GM18867 (cell line): ENCODE data around the gene CHRD.

ENCODE experiments used
- ATAC-seq: cut with Tn5 transposase; IDR thresholded peaks from one replicate; pipeline ENCODE4 v1.9.1; 2021; ENCODE audit warnings: mild to moderate bottlenecking, moderate library complexity; ENCODE audit not compliant: unreplicated experiment

Gene CHRD

DNA sequence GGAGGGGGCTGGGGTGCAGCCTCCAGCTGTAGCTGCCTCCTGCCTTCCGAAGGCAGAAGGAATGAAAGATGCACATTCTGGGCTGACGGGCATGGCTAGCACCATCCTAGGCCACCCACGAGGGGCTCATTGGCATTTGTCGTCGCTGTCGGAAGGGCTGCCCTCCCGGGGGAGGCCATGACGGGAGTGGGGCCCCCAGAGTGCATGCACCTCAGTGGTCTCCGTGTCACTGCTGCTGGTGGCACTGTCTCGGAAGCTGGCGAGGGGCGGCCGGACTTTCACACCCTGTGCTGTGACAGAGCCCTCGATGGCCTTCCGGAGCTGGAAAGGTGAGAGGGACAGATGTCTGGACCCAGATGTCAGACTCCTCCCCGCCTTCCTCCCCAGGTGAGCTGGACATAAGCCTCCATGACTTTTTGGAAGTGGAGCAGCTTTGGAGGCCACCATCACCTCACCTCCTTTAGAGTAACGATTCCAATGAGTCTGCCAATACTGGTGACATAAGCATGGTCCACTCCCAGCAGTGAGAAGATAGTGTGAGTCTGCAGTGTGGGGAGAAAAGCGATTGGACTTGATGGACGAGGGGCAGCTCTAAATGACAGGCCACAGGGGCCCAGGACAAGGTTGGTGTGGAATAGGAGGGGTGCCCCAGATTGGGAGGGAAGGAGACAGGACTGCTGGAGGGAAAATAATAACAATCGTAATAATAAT is 33.2 kb upstream of the CHRD start:
- no peak for ATAC-seq

DNA sequence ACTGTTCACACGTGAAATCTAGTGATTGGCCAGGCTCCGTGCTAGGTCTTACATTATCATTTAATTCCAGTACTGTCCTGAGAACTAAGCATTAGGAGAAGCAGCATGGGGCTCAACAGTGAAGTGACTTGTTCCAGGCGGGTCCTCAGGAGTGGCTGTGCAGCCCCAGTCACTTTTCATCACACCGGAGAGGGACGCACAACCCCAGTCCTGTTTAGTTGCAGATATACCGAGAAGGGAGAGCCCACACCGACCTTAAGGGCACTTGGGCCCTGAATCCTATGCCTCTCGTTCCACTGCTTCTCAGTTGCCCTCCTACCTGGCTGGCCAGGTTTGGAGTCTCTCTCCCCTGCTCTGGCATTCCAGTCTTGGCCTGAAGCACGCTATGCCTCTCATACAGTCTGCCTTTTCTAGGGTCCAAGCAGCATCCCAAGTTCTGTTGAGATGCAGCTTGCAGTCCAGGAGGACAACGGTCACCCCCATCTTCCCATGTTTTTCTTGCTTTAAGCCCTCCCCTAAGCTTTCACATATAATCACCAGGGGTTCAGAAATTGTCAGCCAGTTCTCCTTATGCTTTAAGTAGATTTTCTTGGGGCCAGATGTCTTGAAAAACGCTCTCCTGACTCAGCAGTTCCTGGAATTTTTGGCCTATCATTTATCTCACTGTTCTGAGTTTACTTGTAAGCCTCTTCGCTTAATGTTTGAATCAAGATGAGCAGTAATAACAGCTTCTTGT is 32.4 kb upstream of the CHRD start:
- ATAC-seq = no peak

DNA sequence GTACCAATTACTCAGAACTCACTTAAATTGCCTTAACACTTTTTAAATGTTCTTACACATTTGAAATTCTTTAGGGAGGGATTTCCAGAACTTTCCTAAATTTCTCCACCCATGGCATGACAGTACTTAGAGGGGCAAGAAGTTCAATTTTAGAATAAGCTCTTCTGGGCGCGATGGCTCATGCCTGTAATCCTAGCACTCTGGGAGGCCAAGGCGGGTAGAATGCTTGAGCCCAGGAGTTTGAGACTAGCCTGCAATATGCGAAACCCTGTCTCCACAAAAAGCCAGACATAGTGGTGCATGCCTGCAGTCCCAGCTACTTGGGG is 31.8 kb upstream of the CHRD start:
- ATAC-seq = no peak

DNA sequence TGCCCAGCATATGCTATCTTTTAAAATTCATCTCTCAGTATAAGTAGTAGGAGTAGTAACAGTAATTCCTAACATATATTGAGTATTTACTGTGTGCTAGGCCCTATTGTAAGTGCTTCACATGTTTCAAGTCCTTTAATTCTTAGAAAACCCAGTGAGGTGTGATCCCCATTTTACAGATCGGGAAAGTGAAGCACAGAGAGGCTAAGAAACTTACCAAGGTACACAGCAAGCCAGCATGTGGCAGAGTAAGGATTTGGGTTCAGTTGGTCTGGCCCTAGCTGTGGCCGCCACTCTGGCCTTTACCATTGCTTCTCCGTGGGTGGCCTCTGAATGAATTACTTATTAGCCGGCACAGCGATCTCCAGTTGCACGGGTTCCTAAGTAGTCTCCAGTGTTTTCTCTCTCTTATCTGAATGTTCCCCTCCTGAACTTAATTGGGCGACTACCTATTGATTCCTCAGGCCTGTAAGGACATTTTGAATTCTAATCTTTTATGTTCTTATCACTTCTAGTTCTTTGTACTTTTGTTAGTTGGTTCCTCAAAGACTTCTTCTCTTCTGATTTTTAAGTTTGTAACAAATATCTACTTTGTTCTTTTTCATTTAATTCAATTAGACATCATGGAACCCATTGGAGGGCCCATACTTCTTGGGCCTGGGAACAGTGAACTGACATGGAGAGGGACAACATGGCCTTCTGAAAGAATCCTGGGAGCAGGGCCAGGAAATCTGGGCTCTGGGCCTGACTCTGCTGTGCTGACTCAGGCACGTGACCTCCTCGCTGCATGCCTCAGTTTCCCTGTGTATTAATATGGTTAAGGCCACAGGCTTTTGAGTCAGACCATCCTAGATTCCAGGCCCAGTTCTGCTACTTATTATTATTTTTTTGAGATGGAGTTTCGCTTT is 30.0 kb upstream of the CHRD start:
- no peak for ATAC-seq

DNA sequence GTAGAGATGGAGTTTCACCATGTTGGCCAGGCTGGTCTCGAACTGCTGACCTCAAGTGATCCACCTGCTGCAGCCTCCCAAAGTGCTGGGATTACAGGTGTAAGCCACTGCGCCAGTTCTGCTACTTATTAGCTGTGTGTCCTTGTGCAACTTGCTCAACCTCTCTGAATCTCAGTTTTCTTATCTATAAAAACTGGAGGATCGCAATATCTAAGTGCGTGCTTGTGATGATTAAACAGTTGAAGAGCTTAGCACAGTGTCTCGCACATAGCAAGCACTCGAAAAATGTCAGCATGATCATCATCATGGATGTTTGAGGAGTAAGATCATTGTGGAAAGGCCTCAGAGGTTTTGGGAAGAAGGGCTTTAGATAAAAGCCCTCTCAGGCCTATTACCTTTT is 29.2 kb upstream of the CHRD start:
- ATAC-seq = no peak

DNA sequence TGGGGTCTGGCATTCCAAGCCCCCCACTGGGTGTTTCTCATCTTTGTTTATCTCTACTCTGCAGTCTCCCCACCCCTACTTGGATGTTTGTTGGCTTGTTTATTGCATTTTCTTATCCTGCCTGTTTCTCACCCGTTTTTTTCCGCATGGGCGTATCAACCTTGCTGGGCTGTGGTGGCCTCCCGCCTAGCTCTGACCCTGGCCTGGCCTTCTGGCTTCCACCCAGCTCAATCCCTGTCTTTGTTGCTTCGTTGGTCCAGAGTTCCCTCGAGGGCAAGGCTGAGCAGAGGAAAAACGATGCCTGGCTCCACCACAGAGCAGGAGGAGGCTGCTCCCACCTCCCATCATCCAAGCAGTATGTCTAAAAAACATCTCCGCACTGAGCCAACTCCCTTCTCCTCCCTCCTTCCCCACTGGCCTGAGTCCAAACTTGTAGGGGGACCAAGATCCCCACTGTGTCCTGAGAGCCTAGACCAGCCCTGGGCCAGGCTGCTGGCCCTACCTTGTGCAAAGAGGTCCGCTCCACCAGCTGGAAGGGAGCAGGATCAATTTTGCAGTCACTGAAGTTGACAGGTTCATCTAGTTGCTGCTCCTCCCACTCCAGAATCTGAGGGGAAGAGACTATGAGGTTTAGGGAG is 28.2 kb upstream of the CHRD start:
- ATAC-seq = no peak

DNA sequence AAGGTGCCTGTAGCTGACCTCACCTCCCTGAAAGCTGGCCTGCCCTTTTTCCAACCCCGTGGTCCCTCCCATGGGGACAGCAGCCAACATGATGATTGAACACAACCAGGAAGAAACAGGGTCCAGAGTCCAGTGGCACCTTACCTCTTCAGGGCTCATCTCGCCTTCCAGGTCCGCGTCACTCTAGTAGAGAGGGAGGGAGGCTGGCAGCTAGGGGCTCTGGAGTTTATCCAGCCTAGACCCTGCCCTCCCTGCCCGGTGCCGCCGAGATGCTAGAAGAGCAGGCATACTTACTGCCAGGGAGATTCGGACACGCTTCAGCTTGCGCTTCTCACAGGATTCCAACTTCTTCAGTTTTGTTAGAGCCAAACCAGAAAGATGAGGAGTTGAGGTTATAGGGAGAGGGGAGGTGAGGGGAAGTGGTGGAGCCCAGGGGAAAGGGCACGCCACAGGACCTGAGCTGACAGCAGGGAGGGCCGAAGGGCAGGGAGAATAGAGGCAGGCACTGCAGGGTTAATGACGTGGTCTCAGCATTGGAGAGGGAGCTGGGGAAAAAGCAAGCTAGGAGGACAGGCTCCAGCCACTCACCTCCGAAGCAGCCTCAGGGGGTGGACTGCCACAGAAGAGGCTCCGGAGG is 27.6 kb upstream of the CHRD start:
- ATAC-seq = no peak

DNA sequence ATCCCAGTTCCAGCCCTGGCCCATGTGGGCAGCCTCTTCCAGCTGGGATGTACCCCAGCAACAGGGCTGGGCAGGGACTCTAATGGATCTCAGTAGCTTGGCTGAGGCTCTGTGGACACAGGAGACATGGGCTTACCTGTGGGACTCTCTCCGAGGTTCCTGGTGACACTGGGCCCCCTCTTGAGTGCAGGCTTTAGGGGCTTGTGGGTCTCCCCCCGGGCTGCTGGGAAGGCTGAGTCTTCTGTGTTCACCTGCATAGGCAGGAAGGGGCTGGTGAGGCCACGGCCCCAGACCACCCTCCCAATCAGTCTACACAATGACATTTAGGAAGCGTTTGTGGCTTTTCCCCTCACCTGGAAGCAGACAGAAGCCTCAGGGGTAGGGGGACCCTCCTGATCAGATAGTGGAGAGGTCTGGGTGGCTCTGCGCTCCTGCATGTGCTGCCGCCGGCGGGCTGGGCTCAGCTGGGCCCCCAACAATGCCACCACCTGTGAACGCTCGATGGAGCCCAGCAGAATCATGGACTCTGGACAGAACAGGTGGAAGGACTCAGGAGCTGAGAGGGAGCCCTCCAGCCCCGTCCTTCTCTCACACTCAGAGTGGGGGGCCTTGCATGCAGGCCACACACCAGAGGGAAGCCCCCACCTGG is 26.8 kb upstream of the CHRD start:
- ATAC-seq = no peak

DNA sequence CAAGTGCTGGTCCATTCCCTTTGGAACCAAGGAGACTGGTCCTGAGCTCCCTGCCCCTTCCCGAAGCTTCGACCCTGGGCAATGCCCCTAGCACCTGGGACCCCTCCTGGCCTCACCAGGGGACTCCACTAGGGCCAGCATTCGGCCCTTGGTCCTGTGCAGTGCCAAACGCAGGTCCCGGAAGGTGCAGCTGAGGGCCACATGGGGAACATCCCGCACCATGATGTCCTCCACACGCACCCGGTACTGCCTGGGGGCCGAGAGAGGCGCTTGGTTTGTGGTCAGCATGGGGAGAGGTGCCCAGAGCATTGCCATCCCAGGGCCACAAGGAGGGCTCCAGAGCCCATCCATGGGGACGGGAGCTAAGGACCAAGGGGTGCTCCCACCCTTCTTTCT is 26.3 kb upstream of the CHRD start:
- no peak for ATAC-seq

DNA sequence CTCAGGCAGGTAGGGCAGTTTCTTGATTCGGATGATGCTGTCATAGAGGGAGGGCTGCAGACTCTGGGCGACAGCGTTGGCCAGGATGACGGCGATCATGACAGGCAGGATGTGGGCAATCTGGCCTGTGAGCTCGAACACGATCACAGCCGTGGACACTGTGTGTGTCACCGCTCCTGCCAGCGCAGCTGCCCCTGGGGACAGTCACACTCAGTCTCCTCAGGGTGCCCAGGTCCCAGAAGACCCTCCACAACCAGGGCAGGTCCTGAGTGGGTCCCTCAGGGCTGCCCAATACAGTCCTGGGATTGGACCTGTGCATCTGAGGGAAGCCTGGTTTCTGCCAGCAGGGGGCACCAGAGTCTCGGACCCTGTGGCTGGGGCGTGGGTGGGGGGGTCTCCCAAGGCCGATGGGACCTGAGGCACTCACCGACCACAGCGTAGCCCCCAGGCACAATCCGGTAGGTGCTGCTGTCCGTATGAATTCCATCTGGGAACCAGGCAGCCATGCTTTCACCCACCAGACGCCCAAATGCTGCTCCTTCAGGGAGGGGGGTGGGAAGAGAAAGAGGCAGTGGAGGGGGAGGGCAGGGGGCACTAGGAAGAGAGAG is 25.6 kb upstream of the CHRD start:
- ATAC-seq = no peak

DNA sequence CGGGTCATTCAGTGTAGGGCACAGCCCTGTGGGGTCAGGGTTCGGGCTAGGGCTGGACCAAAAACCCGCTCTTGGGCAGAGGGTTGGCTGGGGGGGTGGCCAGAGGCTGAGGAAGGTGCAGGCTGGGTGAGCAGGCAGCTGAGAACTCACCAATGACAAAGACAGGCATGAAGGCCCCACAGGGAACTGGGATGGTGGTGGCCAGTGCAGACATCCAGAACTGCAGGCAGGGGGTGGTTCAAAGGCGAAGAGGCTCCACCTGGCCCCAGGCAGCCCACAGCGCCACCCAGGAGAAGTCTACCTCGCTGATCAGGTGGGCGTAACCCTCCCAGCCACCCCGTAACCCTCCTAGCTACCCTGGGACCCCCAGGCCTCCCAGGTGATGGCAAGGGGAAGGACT is 25.1 kb upstream of the CHRD start:
- no peak for ATAC-seq

DNA sequence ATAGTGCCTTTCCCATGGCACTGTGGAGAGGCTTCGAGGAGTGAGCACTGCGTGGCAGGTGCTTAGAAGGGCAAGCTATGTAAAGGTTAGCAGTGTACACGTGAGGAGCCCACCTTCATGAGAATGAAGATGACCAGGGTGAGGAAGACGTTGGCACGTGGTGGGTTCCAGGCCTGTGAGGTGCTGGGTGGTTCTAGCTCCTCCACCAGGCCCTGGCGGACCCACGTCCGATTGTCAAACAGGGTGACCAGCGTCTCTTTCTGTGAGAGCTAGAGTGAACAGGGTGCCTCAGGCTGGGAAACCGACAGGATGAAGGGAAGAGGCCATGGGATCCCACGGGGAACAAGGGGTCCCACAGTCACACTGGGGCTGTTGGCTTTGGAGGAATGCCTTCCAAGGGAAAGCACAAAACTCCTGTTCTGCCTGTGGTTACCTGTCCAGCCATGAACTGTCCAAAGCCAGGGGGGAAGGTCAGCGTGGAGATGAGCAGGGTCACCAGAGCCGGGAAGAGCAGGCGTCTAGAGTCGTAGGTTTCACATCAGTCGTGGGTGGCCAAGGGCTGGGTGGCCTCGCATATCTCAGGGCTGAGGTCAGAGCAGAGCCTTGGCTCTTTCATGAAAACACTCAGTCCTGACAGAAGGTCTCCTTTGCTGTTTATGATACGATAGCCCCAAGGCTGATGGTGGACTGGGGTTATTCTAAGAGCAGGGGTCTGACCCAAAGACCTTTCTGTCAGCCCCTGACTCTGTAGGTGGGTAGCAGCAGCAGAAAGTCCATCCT is 24.4 kb upstream of the CHRD start:
- ATAC-seq = no peak

DNA sequence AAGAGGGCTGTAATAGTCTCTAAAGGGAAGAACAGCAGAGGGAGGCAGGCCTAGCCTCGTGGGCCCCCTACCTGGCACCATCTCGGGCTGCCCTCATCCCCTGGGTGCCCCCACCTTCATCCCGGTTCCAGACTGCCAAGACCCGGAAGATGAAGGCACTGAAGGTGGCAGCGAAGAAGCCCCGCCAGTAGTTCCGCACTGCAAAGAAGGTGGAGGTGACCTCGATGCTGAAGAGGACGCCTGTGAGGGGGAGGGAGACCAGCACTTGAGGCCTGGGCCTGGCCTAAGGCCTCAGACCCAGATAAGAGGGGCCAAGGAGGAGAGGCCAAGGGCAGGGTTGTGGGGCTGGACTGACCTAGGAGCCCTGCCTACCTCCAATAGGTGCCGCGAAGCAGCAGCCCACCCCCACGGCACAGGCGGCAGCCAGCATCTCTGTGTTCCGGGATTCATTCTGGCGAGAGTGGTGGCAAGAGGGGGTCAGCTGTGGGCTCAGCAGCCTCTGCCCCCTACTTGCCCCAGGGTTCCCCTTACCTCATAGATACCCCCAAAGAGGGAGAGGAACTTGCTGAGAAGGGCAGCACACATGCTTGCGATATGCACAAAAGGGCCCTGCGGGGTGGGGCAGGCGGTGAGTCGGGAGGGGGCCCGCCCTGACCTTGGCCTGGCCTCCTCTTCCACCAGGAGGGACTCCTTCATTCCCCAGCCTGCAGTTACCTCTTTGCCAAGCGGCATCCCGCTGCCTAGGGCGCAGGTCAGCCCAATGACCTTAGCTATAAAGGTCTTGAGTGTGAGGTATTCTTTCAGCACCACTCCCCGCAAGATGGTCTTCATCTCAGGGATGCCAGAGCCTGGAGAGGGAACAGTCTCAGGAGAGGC is 22.4 kb upstream of the CHRD start:
- ATAC-seq = no peak

DNA sequence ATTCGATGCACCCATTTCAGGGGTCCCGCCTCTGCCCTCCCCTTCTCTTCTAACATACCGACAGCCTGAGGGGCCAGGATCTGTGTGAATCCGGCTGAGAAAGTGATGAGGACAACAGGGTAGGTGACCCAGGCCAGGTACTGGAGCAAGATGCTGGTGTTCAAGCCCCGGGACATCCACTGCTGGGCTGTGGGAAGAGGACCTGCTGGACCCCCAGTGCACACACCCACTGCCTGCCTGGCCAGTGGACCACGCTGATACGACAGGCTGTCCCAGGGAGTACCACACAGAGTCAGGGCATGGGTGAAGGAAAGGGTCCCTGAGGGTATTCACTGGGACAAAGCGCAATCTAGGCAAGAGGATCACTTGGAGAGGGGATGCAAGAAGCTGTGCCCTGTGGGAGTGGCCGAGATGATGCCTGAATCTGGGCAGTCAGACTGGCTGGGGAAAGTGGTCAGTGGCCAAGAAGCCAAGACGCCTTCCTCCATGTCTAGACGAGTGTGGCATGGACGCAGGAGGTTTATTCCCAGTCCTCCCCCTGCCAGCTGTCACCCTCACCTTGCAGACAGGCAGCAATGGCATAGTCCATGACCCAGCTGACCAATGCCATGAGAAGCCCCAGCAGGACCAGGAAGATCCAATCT is 21.6 kb upstream of the CHRD start:
- no peak for ATAC-seq

DNA sequence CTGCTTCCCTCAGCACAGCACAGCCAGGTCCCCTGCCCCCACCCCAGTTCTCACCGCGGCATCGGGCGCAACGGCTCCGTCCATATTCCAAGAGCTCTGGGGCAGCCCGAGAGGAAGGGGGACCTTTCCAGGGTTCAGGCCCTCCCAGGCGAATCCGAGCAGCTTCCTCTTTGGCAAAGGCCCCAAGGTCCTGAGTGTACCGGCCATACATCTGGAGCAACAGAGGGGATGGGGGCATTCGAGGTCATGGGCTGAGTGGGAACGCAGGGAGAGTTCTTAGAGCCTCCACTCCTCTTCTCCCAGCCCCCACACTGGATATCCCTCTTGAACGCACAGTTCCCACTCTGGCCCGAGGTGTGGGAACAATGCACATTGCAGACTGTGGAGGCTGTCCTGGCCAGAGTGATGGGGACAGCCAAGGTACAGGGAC is 20.9 kb upstream of the CHRD start:
- ATAC-seq = no peak

DNA sequence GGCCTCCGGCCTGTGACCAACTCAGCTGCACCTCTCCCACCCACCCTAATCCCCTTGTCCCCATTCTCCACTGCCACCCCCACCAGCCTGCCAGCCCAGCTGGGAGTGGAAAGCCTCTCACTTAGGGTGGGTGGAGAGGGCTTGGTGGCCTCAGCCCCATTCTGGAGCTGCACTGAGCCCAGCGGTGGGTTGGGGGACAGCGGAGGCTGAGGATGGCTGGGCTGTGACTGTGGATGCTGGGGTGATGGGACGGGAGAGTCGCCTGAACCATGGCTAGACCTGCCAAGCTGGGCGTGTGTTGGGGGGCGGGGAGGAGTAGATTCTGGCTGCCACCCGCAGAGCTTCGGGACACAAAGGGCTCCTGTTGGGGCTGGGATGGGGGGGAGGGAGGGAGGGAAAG is 20.2 kb upstream of the CHRD start:
- ATAC-seq = no peak

DNA sequence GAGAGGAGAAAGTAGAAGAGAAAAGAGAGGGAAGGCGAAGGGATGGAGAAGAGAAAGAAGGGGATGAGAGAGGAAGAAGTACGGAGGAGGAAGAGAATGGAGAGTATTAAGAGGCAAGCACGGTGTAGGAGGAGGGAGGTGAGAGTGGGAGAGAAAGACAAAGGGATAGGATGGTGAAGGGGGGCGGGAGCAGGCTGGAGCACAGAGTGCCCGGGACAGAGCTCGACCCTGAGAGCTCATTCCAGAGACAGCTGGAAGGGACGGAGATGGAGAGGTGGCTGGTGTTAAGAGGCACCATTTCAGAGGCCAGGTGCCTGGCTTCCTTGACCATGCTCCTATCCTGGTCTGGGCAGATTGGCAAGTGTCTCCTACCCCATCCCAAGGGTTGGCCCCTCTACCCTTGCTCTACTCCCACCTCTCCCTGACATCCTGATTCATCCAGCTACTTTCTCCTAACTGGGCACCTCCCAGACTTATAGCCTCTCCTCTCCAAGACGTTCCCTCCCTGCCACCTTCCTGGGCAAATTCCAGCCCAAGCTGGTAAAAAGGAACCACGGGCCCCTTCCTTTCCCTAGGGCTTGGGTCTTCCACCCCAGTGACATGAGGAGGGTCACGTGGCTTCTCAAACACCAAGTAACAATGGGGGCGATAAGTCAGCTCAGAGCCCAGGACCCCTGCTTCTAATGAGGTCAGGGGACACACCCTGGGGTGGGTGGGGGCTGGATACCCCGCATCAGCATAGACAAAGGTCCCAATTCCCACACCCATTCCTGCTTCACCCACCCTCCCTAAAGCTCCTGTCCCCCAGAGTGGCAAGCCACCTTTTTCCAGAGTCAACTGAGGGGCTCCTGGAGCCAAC is 19.6 kb upstream of the CHRD start:
- no peak for ATAC-seq
